ENCODE results near the gene IGSF23. TPM values are rescaled to one million over a fixed set of nuclear protein-coding genes. Genes with fewer than 3 reads are reported as not detected.
"Not testable (repeated sequence)": the region's sequence is repeated elsewhere in the genome, so short reads cannot be mapped to it uniquely, and the experiment has no call there.

Gene IGSF23
- total RNA-seq, 2 donors from 2014 or later = not detected

DNA sequence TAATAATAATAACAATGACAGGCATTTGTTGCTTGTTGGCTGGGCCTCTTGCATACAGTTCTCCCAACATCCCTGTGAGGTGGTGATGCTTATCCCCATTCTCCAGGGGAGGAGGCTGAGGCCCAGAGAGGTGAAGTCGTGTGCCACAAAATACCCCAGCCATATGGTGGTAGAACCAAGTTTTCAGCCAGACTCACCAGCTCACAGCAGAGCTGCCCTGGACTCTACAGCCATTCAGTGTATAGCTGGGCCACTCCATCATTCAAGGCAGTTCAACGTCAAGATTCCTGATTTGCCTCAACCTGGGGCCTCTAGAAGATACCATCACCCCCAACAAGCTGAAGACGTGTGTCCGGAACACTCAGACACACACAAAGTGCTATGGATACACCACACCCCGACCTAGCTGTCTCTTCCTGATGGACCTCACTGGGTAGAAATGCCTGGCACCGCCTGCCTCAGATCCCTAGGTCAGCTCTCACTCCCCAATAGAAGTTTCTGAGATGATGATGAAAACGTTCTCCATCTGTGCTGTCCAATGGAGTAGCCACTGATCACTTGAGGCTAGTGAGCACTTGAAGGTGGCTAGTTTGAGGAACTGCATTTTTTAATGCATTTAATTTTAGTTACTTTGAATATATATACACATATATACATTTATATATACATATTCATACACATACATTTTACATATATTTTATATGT, 53.6 kb downstream of the IGSF23 start:
- Histone ChIP-seq H3K27ac (ENCODE audit: low read depth, low read length) (no peak overlapping the region), H3K9me3 (ENCODE audit: control insufficient read depth, low read length) (no peaks in the 10 kb centered on the region), H3K4me3 (ENCODE audit: low read length) (no peak overlapping the region), H3K9ac (ENCODE audit: extremely low read depth, low read length, poor library complexity, severe bottlenecking) (no peak overlapping the region), H3K4me1 (ENCODE audit: control insufficient read depth, insufficient read depth, low read length) (no peaks in the 10 kb centered on the region), H3K27me3 (ENCODE audit: control insufficient read depth, insufficient read depth, low read length, poor library complexity, severe bottlenecking) (no peaks in the 10 kb centered on the region), H3K36me3 (ENCODE audit: control insufficient read depth, insufficient read depth, low read length) (peaks cover 13% of the 10 kb centered on the region)
- DNase-seq = no peak
- H3K27ac Mint-ChIP-seq = no peak overlapping the region
- no peak overlapping the region for H3K4me3 Mint-ChIP-seq
- peaks cover 5% of the 10 kb centered on the region for H3K4me1 Mint-ChIP-seq
- H3K9me3 Mint-ChIP-seq = no peaks in the 10 kb centered on the region
- no peaks in the 10 kb centered on the region for H3K27me3 Mint-ChIP-seq (ENCODE audit: insufficient read depth)
- TF ChIP-seq, protein P1, sequence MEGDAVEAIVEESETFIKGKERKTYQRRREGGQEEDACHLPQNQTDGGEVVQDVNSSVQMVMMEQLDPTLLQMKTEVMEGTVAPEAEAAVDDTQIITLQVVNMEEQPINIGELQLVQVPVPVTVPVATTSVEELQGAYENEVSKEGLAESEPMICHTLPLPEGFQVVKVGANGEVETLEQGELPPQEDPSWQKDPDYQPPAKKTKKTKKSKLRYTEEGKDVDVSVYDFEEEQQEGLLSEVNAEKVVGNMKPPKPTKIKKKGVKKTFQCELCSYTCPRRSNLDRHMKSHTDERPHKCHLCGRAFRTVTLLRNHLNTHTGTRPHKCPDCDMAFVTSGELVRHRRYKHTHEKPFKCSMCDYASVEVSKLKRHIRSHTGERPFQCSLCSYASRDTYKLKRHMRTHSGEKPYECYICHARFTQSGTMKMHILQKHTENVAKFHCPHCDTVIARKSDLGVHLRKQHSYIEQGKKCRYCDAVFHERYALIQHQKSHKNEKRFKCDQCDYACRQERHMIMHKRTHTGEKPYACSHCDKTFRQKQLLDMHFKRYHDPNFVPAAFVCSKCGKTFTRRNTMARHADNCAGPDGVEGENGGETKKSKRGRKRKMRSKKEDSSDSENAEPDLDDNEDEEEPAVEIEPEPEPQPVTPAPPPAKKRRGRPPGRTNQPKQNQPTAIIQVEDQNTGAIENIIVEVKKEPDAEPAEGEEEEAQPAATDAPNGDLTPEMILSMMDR (conservative IDR thresholded peaks at IDR 0.05) = no peak
- peaks cover 15% of the 10 kb centered on the region for H3K36me3 Mint-ChIP-seq (ENCODE audit: low read depth)
- WGBS, 2 experiments (ENCODE audit: insufficient coverage in 1 of 2, insufficient read length in 1 of 2) = 83 to 98% methylated on average over 5 to 7 of the region's 7 CpGs

DNA sequence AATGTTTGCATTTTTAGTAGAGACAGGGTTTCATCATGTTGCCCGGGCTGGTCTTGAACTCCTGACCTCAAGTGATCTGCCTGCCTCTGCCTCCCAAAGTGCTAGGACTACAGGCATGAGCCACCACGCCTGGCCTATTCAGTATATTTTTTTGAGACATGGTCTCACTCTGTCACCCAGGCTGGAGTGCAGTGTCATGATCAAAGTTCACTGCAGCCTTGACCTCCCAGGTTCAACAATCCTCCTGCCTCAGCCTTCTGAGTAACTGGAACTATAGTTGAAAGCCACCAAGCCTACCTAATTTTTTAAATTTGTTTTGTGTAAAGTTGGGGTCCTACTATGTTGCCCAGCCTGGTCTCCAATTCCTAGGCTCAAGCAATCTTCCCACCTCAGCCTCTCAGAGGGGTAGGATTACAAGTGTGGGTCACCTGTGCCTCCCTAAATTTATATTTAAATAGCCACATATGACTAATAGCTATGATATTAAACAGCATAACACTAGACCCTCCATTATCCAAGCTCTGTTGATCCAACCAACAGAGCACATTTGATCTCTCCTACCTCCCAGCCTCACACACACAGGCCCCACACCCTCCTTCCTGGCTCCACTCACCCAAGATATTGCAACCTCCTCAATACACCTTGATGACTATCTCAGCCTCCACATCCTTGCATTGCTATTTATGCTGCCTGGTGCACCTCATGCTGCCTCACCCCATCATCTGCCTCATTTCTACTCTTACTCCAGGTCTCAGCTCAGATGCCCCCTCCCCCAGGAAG, 55.8 kb downstream of the IGSF23 start:
- DNase-seq = no peak
- H3K27me3 Mint-ChIP-seq (ENCODE audit: insufficient read depth) = peaks cover 1% of the 10 kb centered on the region
- no peaks in the 10 kb centered on the region for H3K4me1 Mint-ChIP-seq
- no peak overlapping the region for H3K4me3 Mint-ChIP-seq
- Histone ChIP-seq H3K27me3 (ENCODE audit: control insufficient read depth, insufficient read depth, low read length, poor library complexity, severe bottlenecking) (no peaks in the 10 kb centered on the region), H3K9ac (ENCODE audit: extremely low read depth, low read length, poor library complexity, severe bottlenecking) (no peak overlapping the region), H3K36me3 (ENCODE audit: control insufficient read depth, insufficient read depth, low read length) (no peaks in the 10 kb centered on the region), H3K9me3 (ENCODE audit: control insufficient read depth, low read length) (no peaks in the 10 kb centered on the region), H3K4me3 (ENCODE audit: low read length) (no peak overlapping the region), H3K4me1 (ENCODE audit: control insufficient read depth, insufficient read depth, low read length) (no peaks in the 10 kb centered on the region), H3K27ac (ENCODE audit: low read depth, low read length) (no peak overlapping the region)
- 85 to 92% methylated on average over 2 of the region's 2 CpGs for WGBS, 2 experiments (ENCODE audit: insufficient coverage in 1 of 2, insufficient read length in 1 of 2)
- no peaks in the 10 kb centered on the region for H3K9me3 Mint-ChIP-seq
- no peak overlapping the region for H3K27ac Mint-ChIP-seq
- H3K36me3 Mint-ChIP-seq (ENCODE audit: low read depth) = no peaks in the 10 kb centered on the region
- TF ChIP-seq, protein P1 (conservative IDR thresholded peaks at IDR 0.05) = no peak

DNA sequence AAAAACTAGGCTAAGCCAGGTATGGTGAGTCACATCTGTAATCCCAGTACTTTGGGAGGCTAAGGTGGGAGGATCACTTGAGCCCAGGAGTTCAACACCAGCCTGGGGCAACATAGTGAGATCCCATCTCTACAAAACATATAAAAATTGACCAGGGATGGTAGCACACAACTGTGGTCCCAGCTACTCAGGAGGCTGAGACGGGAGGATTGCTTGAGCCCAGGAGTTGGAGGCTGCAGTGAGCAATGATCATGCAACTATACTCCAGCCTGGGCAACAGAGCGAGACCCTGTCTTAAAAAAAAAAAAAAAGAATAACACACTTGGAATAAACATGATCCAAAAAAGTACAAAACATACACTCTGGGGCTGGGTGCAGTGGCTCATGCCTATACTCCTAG, 56.7 kb downstream of the IGSF23 start:
- H3K36me3 Mint-ChIP-seq (ENCODE audit: low read depth); H3K27me3 ChIP-seq (ENCODE audit: control insufficient read depth, insufficient read depth, low read length, poor library complexity, severe bottlenecking); DNase-seq; H3K4me3 Mint-ChIP-seq; H3K27me3 Mint-ChIP-seq (ENCODE audit: insufficient read depth); H3K27ac ChIP-seq (ENCODE audit: low read depth, low read length); H3K9ac ChIP-seq (ENCODE audit: extremely low read depth, low read length, poor library complexity, severe bottlenecking); H3K4me3 ChIP-seq (ENCODE audit: low read length); H3K9me3 Mint-ChIP-seq; H3K36me3 ChIP-seq (ENCODE audit: control insufficient read depth, insufficient read depth, low read length); H3K4me1 ChIP-seq (ENCODE audit: control insufficient read depth, insufficient read depth, low read length); H3K4me1 Mint-ChIP-seq; H3K27ac Mint-ChIP-seq; H3K9me3 ChIP-seq (ENCODE audit: control insufficient read depth, low read length): not testable (repeated sequence)
- WGBS, 2 experiments (ENCODE audit: insufficient coverage in 1 of 2, insufficient read length in 1 of 2) = 83 to 89% methylated on average over 1 to 2 of the region's 2 CpGs
